ENCODE data around the gene GET4.

The GET4 gene, protein sequence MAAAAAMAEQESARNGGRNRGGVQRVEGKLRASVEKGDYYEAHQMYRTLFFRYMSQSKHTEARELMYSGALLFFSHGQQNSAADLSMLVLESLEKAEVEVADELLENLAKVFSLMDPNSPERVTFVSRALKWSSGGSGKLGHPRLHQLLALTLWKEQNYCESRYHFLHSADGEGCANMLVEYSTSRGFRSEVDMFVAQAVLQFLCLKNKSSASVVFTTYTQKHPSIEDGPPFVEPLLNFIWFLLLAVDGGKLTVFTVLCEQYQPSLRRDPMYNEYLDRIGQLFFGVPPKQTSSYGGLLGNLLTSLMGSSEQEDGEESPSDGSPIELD

DNA sequence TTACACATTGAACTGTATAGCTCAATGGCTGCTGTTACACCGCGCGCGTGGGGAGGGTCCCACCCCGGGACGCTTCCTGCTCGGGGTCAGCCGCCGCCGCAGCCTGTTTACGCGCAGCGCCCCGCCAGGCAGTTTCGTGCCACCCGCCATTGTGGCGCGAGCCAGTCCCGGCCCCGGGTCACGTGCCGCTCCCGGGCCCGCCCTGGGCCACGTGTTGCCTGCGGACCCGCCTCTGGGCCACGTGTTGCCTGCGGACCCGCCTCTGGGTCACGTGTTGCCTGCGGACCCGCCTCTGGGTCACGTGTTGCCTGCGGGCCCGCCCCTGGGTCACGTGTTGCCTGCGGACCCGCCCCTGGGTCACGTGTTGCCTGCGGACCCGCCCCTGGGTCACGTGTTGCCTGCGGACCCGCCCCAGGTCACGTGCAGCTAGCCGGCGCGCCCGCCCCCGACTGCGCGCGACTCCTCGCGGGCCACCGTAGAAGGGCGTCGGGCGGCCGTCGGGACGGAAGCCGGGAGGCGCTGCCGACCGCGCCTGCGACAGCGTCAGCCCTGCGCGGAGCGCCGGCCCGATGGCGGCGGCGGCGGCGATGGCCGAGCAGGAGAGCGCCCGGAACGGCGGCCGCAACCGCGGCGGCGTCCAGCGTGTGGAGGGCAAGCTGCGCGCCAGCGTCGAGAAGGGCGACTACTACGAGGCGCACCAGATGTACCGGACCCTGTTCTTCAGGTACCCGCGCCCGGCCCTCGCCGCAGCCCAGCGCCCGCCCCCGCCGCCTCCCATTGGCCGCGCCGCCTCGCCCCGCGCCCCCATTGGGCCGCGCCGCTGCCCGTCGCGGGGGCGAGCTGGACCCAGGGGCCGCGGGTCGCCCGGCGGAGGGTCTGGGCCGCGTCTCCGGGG is at the start of gene GET4:
Gene GET4, plus strand, starts transcription at position 478 of the 895 bp plus-strand sequence. Its CDS starts 92 bp downstream, at position 570.
- DNase-seq: peak; percentile 99

DNA sequence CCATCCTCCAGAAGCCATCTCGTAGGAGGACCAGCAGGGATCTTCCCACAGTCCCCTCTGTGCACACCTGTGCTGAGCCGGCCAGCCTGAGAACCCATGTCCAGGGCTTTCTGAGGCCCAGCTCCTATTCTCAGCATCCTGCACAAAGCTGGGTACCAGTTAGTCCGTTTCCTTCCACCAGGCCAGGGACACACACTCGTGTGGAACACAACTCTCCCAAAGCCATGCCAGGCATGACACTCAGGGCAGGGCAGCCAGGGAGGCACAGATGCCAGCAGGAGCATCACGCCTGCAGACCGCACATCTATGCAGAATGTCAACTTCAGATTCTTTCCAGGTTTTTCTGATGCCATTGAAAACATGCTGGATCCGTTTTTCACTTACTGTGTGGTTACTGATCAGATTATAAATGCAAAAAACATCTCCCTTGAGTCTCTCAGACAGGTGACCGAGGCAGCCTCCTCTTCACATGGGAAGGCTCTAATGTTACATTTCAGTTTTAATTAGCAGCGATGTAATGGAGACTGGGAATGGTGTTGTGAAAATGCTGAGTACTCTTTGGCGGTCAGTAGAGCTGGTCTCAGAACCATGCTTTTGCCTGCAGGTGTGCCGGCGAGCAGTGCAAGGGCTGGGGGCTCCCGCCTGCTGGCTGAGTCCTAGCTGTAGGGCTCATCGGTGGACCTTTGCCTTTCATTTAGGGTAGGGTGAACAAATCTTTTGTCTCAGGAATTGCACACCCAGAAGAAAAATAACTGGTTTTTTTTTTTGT is 47.4 kb upstream of the GET4 start:
- DNase-seq: no peak

DNA sequence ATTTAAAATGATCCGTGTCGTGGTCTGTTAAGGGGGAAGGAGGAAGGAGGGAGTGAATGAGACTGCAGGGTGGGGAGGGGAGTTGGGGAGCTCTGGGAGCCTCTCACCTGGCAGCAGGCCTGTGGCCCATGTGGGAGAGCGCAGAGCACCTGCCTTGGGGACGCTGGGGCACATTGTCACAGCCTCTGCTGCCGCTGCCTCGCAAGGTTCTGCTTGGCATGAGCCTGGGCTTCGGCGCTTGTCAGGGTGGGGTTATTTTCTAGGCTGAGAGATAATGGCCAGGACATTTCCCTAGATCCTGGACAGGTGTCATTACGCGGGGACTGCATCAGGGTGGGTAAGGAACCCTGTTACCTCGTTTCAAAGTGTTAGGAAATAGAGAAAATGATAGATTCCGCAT is 46.3 kb upstream of the GET4 start:
- no peak for DNase-seq

DNA sequence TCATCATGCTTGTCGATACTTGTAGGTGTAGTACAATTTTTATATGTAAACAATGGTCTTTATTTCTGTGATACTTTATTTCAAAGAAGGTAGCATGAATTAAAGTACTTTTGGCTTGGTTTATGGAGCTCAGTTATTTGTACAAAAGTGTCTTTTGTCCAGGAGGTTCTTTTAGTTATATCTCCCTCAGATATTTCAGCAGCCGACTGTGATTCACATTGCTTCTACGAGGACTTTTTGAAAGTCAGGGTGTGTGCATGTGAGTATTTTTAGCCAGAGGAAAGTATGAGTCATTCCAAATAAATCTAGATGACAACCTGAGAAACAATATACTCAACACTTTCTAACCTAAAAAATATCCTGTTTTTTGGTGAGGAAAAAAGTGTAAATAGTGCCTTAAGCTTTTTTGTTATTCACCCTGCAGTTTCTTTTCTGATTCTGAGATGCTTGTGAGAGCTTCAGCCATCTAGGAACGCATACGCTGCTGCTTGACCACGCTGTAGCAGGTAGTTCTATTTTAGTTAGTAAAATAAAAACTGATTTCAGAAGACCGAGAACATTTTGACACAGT is 44.7 kb upstream of the GET4 start:
- no peak for DNase-seq

DNA sequence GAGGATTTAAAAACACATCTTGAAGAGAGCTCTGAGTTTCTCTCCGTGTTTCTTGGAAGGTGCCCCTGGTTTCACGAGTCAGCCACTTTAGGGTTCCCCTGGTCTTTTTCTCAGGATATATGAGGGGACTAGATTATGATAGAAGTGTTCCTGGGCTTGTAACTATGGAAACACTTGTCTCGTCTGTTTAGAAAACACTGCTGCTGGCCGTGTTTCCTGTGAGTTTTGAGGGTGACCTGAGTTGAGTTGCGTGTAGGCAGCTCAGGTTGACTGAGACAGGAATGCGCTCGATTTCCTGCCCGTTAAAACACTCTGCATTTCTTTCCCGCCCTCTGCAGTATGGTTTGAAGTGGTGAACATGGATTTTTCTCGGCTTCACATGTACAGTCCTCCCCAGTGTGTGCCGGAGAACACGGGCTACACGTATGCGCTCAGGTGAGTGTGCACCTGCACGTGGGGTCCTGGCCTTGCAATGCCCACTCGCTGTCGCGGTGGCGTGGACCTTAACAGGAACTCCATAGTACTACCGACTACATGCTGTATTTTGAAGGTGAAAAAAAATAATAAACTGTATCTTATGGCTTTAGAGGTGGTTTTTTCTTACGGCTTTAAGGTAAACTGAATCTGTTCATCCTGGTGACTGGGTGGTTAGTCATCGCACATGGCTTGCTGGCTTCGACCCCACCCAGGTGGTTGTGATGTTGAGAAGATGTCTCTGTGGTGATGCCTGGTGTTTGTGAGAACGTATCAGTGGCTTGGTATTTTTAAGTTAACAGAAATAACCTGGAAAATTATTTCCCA is 44.0 kb upstream of the GET4 start, which contains the start of gene SUN1:
Gene SUN1, plus strand, starts transcription at position 310 of the 801 bp plus-strand sequence. Its CDS starts 49 bp downstream, at position 359.
- DNase-seq: no peak

DNA sequence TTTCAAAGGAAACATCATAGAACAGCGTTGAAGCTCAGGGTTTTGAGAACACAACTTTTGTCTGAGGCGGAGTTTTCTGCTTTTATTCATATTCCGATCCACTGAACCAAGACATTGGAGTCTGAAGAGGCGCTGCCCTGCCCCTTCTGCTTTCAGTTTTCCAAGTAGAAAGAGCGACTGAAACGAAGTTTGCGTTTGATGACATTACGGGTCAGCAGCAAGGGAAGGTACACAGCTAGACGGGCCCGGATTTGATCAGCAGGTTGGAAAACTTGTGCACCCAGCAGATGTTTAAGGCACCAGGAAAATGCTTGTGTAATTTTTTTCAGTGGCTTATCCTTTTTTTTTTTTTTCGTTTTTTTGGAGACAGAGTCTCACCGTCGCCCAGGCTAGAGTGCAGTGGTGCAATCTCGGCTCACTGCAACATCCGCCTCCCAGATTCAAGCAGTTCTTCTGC is 43.4 kb upstream of the GET4 start:
- no peak for DNase-seq

DNA sequence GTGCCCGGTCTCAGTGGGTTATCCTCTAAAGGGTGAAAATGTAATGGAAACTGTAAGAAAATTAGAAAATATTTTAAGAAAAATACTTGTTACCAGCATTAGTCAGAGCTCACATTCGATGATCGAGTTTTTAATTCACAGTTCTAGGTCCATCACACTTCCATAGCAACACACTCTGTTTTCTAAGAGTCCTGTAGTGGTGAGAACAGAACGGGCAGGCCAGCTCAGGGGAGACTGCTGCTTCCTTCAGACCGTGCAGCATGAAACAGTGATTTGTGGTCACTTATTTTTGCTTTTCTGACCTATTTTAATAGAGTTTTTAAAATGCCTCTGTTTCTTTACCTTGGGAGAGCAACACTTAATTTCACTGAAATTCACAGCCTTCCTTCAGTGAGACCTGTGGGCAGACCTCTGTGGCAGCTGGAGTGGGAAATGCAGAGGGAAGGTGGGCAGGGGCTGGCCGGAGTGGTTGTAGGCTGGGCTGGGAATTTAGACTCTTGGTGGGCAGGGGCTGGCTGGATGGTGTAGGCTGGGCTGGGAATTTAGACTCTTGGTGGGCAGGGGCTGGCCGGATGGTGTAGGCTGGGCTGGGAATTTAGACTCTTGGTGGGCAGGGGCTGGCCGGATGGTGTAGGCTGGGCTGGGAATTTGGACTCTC is 42.6 kb upstream of the GET4 start:
- DNase-seq: no peak

DNA sequence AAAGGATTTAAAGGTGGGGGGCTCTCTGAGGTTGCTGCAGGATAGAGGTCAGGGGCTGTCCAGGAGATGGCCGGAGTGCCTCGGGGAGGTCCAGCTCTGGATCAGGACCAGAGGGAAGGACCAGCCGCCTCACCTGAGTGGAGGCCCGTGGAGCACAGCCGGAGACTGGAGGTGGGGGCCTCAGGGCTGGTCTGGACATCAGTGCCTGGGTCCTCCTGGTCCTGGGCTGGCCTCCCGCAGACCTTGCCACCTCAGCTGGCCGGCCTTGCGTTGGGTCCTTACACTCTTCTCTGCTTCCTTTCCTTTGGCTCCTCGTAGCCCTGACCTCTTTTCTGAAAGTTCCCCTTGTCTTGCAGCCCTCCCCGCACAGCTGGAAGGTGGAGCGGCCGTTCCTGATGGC is 42.1 kb upstream of the GET4 start:
- DNase-seq: no peak

DNA sequence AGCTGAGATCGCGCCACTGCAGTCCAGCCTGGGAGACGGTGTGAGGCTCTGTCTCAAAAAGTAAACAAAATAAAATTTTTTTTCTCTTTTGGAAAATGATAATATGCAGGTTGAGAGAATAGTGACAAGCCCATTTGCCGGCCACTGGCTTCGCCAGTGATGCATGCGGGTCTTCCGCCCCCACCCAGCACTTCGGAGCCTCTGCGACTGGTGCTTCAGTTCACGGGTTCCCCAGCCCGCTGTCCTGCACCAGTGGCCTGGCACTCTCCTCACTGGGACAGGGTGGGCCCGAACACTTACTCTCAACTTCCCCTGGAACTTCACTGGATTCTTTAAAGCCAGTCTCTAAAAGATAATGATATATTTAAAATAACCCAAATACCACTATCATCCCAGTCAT is 41.3 kb upstream of the GET4 start:
- DNase-seq: no peak

DNA sequence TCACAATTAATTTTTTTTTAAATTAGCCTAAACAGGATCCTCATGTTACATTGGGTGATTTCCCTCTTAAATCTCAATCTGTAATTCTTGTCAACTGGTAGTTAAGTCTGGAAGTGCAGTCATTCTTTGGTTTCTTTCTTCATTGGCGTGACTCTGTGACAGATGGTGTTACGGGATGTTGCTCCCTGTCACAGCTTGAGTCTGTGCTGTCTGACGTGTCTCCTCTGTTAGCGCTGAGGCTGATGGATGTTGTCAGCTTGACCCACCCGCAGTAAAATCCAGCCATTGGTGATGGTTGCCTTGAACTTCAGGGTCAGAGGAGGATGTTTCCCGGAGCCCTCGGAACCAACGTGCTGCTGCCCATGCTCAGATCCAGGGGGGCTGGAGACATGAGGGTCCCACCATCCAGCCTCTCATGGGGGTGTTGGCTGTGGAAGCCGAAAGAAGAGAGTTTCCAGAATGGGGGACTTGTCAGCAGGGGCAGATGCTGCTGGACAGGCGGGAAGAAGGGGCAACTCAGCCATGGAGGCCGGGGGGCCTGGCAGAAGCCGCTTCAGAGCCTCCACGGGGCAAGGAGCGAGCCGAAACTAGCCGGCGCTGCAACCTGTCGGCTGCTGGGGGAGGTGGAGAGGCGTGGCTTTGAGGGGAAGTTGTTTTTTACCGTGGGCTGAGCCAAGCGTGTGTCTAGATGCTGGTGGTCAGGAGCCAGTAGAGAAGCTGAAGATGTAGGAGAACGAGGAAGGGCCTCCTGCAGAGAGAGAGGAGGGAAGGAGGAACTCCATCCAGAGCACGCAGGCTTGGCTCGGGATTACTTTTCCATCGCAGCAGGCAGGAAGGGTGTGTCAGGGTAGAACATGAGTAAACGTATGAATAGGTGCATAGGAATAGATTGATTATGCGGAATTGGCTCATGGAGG is 40.6 kb upstream of the GET4 start:
- peak; percentile 78 for DNase-seq

DNA sequence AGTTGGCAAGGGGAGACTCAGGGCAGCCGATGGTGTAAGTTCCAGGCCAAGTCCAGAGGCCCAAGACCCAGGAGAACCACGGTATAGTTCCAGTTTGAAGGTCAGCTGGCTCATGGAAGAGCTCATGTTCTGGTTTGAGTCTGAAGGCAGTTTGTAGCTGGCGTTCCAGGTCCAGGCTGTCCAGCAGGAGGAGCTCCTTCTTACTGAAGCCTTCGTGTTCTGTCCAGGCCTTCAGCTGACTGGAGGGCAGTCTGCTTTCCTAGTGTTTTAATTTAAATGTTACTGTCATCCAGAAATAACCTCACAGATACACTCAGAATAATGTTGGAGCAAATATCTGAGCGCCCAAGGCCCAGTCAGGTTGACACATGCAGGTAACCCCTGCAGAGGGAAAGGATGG is 39.9 kb upstream of the GET4 start:
- DNase-seq: no peak

DNA sequence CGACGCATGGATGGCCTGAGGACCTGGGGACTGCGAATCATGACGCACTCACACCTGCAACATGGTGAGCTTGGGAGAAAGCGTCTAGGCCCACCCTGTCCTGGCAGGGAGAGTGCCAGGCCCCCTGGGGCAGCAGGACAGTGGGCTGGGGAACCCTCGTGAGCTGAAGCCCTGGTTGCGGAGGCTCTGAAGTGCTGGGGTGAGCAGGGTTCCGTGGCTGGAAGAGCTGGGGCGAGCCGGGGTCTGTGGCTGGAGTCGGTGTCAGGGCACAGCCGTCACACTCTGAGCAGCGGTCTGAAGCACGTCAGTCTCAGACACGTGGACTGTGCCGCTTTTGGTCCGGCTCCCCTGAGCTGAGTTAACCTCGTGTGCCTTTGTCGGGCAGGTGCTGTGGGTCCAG is 39.4 kb upstream of the GET4 start:
- no peak for DNase-seq

DNA sequence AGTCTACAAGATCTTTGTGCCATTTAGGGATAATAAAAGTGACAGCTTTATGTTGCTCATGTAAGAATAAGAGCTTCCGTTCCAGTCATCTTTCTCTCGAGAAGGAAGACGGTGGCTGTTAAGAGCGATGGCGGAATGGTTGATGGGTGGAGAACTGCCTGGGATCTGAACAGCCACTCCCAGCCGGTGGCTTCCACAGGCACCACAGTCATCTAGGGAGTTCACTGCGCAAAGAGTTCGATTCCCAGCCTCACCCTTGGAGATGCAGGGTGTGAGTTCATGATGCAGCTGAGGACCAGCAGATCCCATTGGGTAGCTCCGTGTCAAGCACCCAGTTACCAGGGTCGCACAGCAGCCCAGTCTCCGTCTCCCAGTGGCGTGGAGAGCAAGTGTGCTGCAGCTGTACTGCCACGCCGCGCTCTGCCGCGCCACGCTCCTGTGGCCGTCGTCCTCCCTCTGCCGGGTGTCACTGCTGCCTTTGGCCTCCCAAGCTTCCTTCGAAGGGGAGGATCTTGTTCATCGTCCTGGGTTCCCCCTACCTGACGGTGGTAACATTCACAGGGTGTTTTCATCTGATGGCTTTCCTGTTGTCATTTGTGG is 36.3 kb upstream of the GET4 start:
- no peak for DNase-seq

DNA sequence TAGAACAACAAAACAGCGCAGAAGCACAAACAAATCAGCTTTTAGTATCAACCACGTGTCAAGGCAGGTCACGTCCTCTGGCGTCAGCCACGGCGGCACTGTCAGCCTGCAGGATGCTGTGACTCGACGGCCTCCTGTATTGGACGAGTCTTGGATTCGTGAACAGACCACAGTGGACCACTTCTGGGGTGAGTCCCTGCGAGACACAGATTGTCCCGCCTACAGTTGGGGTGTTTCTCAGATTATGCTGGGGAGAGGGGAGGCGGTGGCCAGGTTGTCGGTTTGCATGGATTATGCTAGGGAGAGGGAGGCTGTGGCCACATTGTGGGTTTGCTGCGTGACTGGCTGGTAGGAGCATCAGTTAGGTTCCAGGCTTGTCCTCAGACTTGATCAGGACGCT is 34.4 kb upstream of the GET4 start:
- no peak for DNase-seq

DNA sequence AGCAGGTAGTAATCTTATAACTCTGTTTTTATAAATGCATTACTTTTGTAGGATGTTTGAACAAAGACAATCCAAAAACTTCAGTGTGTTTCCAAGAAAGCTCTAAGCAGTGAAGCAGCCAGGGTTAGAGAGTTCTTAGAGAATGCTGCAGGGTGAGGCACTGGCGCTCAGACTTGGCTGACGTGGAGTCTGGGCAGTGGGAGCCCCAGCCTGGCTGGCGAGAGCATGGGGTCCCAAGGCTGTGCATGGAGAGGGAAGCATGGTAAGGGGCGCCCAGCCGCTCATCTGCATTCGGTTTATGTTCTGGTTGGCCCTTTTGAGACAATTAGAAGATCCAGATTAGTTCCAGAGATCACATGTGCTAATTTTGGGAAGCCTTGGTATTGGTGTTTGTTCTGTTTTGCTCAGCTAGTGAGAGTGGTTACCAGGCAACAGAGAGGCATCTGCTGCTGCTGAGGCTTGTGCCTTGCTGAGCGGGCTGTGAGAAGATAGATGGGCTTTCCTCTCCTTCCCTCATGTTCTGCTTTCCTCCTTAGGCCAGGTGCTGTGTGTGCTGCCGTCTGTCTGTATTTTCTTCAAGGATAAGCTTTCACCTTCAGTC is 33.8 kb upstream of the GET4 start:
- no peak for DNase-seq

DNA sequence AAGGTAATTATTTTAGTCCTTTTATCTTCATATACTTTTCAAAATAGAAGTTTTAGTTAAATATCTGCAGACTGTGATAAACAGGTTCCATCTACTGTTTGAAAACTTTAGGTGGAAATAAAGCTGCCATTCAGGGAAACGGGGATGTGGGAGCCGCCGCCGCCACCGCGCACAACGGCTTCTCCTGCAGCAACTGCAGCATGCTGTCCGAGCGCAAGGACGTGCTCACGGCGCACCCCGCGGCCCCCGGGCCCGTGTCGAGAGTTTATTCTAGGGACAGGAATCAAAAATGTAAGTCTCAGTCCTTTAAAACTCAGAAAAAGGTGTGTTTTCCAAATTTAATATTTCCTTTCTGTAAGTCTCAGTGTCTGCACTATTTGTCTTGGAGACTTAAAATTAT is 33.1 kb upstream of the GET4 start:
- DNase-seq: no peak

DNA sequence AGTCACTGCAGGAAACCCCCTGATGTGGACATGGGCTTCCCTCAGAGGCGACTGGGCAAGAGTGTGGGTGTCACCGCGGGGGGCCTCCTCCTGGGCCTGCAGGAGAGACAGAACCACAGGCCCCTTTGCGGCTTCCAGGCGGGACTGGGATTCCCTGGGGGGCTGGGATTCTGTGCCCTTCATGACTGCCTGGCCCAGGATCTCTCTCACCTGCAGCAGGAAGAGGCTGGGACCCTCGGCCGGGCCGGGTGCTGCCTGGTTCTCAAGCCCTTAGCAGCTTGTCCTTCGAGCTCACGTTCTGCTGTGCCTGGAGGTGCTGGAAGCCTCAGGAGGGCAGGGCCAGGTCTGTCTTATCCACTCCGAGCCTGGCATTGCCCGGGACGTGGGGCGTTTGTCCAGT is 32.3 kb upstream of the GET4 start:
- no peak for DNase-seq

DNA sequence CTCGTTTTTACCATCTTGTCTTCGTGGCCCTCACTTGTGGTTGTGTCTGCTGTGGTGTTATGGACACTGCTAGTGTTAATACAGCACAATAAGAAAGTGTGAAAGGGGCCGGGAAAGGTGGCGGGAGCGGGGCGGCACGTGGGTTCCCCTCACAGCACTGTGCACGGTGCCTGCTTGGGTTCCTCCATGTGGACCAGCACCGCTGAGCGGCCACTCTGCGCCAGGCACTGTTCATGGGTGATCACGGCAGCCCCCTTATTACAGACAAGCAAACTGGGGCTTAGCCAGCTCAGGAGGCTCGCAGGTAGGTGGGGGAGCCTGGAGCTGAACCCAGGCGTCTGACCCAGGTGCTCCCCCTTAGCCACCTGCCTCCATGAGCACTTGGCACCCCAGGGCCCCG is 31.8 kb upstream of the GET4 start:
- DNase-seq: no peak

DNA sequence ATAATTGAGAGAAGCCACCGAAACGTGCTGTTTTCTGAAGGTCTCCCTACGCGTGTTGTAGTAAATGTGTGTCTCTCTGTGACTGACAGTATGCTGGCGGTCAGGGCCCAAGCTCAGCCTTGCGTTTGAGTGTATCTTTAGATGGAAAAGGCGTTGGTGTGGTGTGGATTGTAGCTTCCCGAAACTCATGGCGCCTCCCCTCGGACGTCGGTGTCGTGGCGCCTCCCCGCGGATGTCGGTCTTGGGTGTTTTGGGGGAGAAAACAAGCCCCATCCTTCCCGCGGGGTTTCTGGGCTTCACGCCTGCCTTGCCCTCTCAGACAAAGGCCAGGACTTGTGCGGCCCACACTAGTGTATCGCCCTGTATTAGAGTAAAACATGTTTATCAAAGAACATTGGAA is 31.3 kb upstream of the GET4 start:
- DNase-seq: no peak

DNA sequence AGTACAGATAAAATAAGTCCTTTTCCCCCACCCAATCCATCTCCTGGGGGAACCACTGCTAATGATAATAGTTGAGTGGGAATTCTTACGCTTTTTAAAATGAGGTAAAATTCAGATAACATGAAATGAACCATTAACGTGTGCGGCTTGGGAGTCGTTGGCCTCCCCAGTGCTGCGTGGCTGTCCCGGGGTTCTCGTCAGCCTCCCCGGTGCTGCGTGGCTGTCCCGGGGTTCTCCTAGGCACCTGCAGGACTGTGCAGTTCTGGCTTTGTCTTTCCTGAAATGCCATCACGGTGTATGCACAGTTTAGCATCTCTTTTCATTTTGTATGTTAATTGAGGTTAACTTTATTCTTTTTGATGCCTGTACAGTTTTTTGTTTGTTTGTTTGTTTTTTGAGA is 30.6 kb upstream of the GET4 start:
- no peak for DNase-seq
